Measurements from ENCODE around the gene TSHZ2. TPM values are rescaled to one million over a fixed set of nuclear protein-coding genes. Genes with fewer than 3 reads are reported as not detected.

Gene TSHZ2
- total RNA-seq, 3 donors from 2014 or later = 31.7 to 106 (median 59.6) TPM

DNA sequence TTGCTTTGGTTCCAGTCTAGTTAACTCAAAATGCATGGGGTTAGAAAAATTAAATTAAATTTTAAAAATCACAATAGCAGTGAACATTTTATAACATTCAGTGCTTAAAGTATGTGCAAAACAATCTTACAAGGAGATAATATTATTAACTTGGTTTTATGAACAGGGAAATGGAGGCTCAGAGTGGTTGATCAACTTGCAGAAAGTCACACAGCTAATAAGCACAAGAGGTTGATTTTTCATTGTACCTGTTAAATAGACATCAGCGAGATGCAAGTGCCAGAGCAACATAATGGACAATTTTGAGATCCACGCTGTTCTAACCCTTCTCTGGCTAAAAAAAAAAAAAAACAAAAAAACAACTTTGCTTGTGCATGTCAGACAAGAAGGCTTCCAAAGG, 219.8 kb downstream of the TSHZ2 start:
- H3K4me3 ChIP-seq = no peak overlapping the region
- no peaks in the 10 kb centered on the region for H3K27me3 ChIP-seq
- no peaks in the 10 kb centered on the region for H3K36me3 ChIP-seq
- TF ChIP-seq POLR2A (IDR thresholded peaks at IDR 0.05) = no peak
- no peaks in the 10 kb centered on the region for H3K4me1 ChIP-seq
- DNase-seq (ENCODE audit: low spot score in 2 of 2) = no peak
- H3K27ac ChIP-seq = no peak overlapping the region
- no peaks in the 10 kb centered on the region for H3K9me3 ChIP-seq
- intact Hi-C loops (cut with DNase I; ENCODE audit: low total_unique reads) = no loop called here

DNA sequence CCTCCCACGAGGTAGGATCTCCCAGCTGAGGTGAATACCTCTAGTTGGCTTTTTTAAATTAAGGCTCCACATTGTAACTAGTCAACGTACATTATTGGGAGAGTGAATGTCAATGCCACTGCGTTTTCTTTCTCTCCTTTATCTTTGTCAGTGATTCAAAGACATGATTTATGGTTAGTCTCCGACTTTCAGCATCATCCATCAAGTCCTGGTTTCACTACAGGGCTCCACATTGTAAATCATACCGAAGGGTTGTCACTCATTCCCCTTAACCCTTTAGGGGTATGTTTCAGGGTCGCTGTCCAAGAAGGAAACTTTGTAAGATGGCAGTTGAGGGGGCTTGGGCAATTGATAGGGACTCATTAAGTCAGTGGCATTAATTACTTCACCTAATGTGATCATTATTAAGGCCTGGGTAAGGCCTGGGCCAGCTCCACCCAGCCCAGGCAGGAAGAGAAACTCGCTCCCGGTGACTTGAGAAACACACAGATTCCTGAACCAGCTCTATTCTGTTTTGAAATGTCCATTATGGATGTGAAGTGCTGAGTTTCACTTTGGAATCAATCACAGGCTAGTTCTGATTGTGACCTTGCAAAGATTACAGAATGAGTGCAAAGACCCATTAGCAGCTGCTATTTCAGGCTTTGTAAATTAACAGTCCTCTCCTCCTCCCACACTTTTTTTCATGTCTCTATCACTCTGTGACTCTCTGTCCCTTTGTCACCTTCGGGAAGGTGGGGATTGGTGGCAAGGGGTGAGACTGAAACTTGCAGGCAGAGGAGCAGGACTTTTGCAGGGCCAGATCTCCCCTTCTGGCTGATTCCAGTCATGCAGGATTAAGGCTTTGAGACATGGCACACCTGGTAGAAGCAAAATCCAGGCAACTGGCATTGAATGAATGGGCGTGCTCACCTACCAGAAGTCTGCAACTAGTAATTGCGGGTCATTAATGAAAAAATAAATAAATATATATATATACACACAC, 222.4 kb downstream of the TSHZ2 start:
- no peaks in the 10 kb centered on the region for H3K9me3 ChIP-seq
- no peak overlapping the region for H3K4me3 ChIP-seq
- no peak overlapping the region for H3K27ac ChIP-seq
- no peaks in the 10 kb centered on the region for H3K27me3 ChIP-seq
- intact Hi-C loops (cut with DNase I; ENCODE audit: low total_unique reads) = no loop called here
- DNase-seq (ENCODE audit: low spot score in 2 of 2) = no peak
- TF ChIP-seq POLR2AphosphoS5 (IDR thresholded peaks at IDR 0.05) = no peak
- TF ChIP-seq, protein P1, sequence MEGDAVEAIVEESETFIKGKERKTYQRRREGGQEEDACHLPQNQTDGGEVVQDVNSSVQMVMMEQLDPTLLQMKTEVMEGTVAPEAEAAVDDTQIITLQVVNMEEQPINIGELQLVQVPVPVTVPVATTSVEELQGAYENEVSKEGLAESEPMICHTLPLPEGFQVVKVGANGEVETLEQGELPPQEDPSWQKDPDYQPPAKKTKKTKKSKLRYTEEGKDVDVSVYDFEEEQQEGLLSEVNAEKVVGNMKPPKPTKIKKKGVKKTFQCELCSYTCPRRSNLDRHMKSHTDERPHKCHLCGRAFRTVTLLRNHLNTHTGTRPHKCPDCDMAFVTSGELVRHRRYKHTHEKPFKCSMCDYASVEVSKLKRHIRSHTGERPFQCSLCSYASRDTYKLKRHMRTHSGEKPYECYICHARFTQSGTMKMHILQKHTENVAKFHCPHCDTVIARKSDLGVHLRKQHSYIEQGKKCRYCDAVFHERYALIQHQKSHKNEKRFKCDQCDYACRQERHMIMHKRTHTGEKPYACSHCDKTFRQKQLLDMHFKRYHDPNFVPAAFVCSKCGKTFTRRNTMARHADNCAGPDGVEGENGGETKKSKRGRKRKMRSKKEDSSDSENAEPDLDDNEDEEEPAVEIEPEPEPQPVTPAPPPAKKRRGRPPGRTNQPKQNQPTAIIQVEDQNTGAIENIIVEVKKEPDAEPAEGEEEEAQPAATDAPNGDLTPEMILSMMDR (IDR thresholded peaks at IDR 0.05) = no peak
- TF ChIP-seq POLR2A (IDR thresholded peaks at IDR 0.05) = no peak
- H3K4me1 ChIP-seq = no peaks in the 10 kb centered on the region
- no peaks in the 10 kb centered on the region for H3K36me3 ChIP-seq

DNA sequence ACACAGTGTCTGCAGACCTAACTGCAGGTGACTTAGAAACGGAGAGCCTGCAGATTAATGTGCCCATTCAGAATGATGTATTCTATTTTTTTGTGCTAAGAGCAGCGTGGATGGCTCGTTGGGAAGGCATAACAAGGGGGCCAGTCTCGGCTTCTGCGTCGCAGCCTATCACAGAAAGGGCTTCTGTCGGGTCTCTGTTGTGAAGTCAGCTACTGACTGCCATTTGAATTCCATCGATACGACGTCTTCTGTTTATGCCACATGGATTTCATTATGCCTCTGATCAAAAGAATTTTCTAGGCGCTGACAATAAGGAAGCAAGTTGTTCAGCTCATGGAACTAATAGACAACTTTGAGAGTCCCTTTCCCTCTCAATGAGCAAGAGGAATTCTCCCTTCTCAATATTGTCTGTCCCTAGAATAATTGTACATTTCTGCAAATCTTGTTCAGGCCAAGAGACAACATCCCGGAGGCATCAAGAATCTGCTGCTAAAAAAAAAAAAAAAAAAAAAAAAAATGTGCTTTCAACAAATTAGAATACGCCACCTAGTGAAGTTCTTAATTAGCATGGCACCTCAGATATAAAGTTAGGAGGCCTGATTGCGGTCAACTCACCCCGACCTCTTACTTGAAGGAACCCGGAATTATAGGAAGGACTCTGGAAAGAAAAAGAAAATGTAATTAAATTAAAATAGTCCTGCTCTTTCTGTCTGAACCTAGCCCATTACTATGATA, 223.9 kb downstream of the TSHZ2 start:
- Histone ChIP-seq H3K9me3 (no peaks in the 10 kb centered on the region), H3K36me3 (no peaks in the 10 kb centered on the region), H3K4me1 (no peaks in the 10 kb centered on the region), H3K27ac (peak overlapping the region; percentile 56 to 60), H3K4me3 (peak overlapping the region in 2 of 3 donors; percentile 10 to 26), H3K27me3 (no peaks in the 10 kb centered on the region)
- TF ChIP-seq POLR2A (IDR thresholded peaks at IDR 0.05) (no peak), POLR2AphosphoS5 (IDR thresholded peaks at IDR 0.05) (peak in 1 of 3 donors; percentile 21)
- TF ChIP-seq, protein P1 (IDR thresholded peaks at IDR 0.05) = no peak
- intact Hi-C loops (cut with DNase I; ENCODE audit: low total_unique reads) = no loop called here
- DNase-seq (ENCODE audit: low spot score in 2 of 2) = no peak

DNA sequence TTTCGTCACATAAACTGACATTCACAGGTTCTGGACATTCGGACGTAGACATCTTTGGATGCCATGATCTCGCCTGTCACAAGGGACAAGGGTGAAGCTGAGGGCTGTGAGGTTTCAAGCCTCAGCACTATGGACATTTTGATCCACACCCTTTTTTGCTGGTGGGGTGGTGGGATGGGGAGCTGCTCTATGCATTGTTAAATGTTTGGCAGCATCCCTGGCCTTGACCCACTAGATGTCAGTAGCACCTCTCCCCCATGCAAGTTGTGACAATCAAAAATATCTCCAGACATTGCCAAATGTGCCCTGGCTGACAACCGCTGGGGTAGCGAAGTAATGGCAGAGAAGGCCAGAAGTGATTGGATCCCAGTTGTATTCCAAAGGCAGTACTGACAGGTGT, 229.4 kb downstream of the TSHZ2 start:
- no peak overlapping the region for H3K4me3 ChIP-seq
- no peak for DNase-seq (ENCODE audit: low spot score in 2 of 2)
- H3K27me3 ChIP-seq = no peaks in the 10 kb centered on the region
- H3K36me3 ChIP-seq = no peaks in the 10 kb centered on the region
- H3K4me1 ChIP-seq = no peaks in the 10 kb centered on the region
- H3K9me3 ChIP-seq = no peaks in the 10 kb centered on the region
- H3K27ac ChIP-seq = no peak overlapping the region
- intact Hi-C loops (cut with DNase I; ENCODE audit: low total_unique reads) = no loop called here
- TF ChIP-seq, protein P1 (IDR thresholded peaks at IDR 0.05) = no peak
- TF ChIP-seq POLR2A (IDR thresholded peaks at IDR 0.05) = no peak
- no peak for TF ChIP-seq POLR2AphosphoS5 (IDR thresholded peaks at IDR 0.05)

DNA sequence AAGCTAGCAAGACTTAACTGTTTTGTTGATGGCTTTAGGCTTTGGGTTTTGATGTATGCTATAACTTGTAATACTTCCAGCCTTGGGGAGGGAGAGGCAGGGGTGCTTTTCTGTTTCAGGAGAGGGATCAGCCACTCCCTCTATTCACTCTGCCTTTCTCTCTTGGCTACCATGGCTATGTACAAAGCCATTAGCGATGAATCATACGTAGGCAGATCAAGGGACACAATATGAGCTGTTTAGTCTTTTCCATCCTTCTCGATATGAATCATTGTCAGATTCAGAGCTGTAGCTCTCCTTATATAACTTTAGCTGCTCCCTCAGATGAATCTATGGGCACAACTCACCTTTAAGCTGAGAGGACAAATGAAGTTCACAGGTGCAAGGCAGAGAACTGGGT, 230.6 kb downstream of the TSHZ2 start:
- no peaks in the 10 kb centered on the region for H3K27me3 ChIP-seq
- no peak for TF ChIP-seq POLR2A (IDR thresholded peaks at IDR 0.05)
- intact Hi-C loops (cut with DNase I; ENCODE audit: low total_unique reads) = no loop called here

DNA sequence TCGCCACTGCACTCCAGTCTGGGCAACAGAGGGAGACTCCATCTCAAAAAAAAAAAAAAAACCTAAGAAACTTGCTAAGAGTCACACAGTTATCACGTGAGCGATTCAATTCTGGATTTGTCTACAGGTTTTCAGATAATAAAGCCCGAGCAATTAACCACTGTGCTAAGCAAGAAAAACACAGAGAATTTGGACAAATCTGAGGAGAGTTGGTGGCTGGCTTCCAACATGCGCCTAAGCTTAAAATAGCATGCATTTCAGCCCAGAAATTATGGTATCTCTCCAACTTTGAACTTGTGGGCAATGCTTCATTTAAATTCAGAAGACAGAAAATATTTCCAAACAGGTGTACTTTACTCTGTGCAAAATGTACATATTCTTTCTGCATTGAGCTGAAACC, 232.9 kb downstream of the TSHZ2 start:
- H3K36me3 ChIP-seq = no peaks in the 10 kb centered on the region
- H3K9me3 ChIP-seq = no peaks in the 10 kb centered on the region
- H3K27ac ChIP-seq = no peak overlapping the region
- intact Hi-C loops (cut with DNase I; ENCODE audit: low total_unique reads) = no loop called here
- H3K4me1 ChIP-seq = no peaks in the 10 kb centered on the region
- no peak for DNase-seq (ENCODE audit: low spot score in 2 of 2)
- TF ChIP-seq POLR2AphosphoS5 (IDR thresholded peaks at IDR 0.05) (no peak), POLR2A (IDR thresholded peaks at IDR 0.05) (no peak)
- TF ChIP-seq, protein P1 (IDR thresholded peaks at IDR 0.05) = no peak
- H3K27me3 ChIP-seq = no peaks in the 10 kb centered on the region
- H3K4me3 ChIP-seq = no peak overlapping the region

More for the DNA sequence above, 230.6 kb downstream of the TSHZ2 start:
- Histone ChIP-seq H3K4me3 (no peak overlapping the region), H3K9me3 (no peaks in the 10 kb centered on the region), H3K4me1 (no peaks in the 10 kb centered on the region), H3K27ac (no peak overlapping the region), H3K36me3 (no peaks in the 10 kb centered on the region)
- no peak for DNase-seq (ENCODE audit: low spot score in 2 of 2)

All from breast epithelium (tissue), 4 donors.